Measurements from ENCODE around the gene PITPNM2.

PITPNM2 gene

GRCh38 chr12:123151457-123152454, 866 bp upstream of the PITPNM2 start:
- in situ Hi-C loops (cut with MboI; ENCODE audit: low sequenced_read_pairs): no loop called here
- DNase-seq (ENCODE audit: low spot score in 2 of 2): peak in 1 of 2 experiments; percentile 39
- H3K4me3 ChIP-seq: peak overlapping the region; percentile 39
- peaks cover 10% of the 10 kb centered on the region for H3K36me3 ChIP-seq (replicated peaks)
- peaks cover 20% of the 10 kb centered on the region for H3K4me1 ChIP-seq
- no peaks in the 10 kb centered on the region for H3K27me3 ChIP-seq (ENCODE audit: low read depth)
- H3K9me3 ChIP-seq: no peaks in the 10 kb centered on the region

- H3K4me3 ChIP-seq: peak overlapping the region; percentile 57
- DNase-seq (ENCODE audit: low spot score in 2 of 2): peak in 1 of 2 experiments; percentile 62
- no peaks in the 10 kb centered on the region for H3K9me3 ChIP-seq
- in situ Hi-C loops (cut with MboI; ENCODE audit: low sequenced_read_pairs): no loop called here
- H3K27me3 ChIP-seq (ENCODE audit: low read depth): no peaks in the 10 kb centered on the region
- H3K4me1 ChIP-seq: peaks cover 14% of the 10 kb centered on the region
- H3K36me3 ChIP-seq (replicated peaks): peaks cover 1% of the 10 kb centered on the region
These were observed 581 bp downstream of the PITPNM2 start for GRCh38 chr12:123150275-123150743.

GRCh38 chr12:123149501-123150274, 1.2 kb downstream of the PITPNM2 start:
- in situ Hi-C loops (cut with MboI; ENCODE audit: low sequenced_read_pairs): no loop called here
- H3K36me3 ChIP-seq (replicated peaks): no peaks in the 10 kb centered on the region
- DNase-seq (ENCODE audit: low spot score in 2 of 2): peak in 1 of 2 experiments; percentile 22
- H3K27me3 ChIP-seq (ENCODE audit: low read depth): no peaks in the 10 kb centered on the region
- H3K4me3 ChIP-seq: peak overlapping the region; percentile 57
- no peaks in the 10 kb centered on the region for H3K9me3 ChIP-seq
- H3K4me1 ChIP-seq: peaks cover 14% of the 10 kb centered on the region

- Histone ChIP-seq H3K4me3 (no peak overlapping the region), H3K4me1 (peaks cover 9% of the 10 kb centered on the region), H3K27me3 (ENCODE audit: low read depth) (no peaks in the 10 kb centered on the region), H3K9me3 (no peaks in the 10 kb centered on the region), H3K36me3 (replicated peaks) (no peaks in the 10 kb centered on the region)
- in situ Hi-C loops (cut with MboI; ENCODE audit: low sequenced_read_pairs): no loop called here
- no peak for DNase-seq (ENCODE audit: low spot score in 2 of 2)
These were observed 1.8 kb downstream of the PITPNM2 start for GRCh38 chr12:123149088-123149487.

- Histone ChIP-seq H3K9me3 (no peaks in the 10 kb centered on the region), H3K27me3 (ENCODE audit: low read depth) (no peaks in the 10 kb centered on the region), H3K4me3 (no peak overlapping the region), H3K36me3 (replicated peaks) (no peaks in the 10 kb centered on the region), H3K4me1 (0 out of 2 replicates have a peak, but pooled peaks cover 5% of the 10 kb centered on the region)
- in situ Hi-C loops (cut with MboI; ENCODE audit: low sequenced_read_pairs): no loop called here
- no peak for DNase-seq (ENCODE audit: low spot score in 2 of 2)
These were observed 2.2 kb downstream of the PITPNM2 start for GRCh38 chr12:123148655-123149054.

- H3K9me3 ChIP-seq: no peaks in the 10 kb centered on the region
- H3K27me3 ChIP-seq (ENCODE audit: low read depth): no peaks in the 10 kb centered on the region
- in situ Hi-C loops (cut with MboI; ENCODE audit: low sequenced_read_pairs): no loop called here
- H3K36me3 ChIP-seq (replicated peaks): no peaks in the 10 kb centered on the region
- peaks cover 6% of the 10 kb centered on the region for H3K4me1 ChIP-seq
- no peak for DNase-seq (ENCODE audit: low spot score in 2 of 2)
- no peak overlapping the region for H3K4me3 ChIP-seq
These were observed 2.7 kb downstream of the PITPNM2 start for GRCh38 chr12:123148223-123148622.

- in situ Hi-C loops (cut with MboI; ENCODE audit: low sequenced_read_pairs): no loop called here
- Histone ChIP-seq H3K36me3 (replicated peaks) (no peaks in the 10 kb centered on the region), H3K4me3 (no peak overlapping the region), H3K27me3 (ENCODE audit: low read depth) (no peaks in the 10 kb centered on the region), H3K4me1 (peaks cover 36% of the 10 kb centered on the region), H3K9me3 (no peaks in the 10 kb centered on the region)
- no peak for DNase-seq (ENCODE audit: low spot score in 2 of 2)
These were observed 5.7 kb downstream of the PITPNM2 start for GRCh38 chr12:123145211-123145610.

GRCh38 chr12:123143736-123144461, 7.0 kb downstream of the PITPNM2 start:
- DNase-seq (ENCODE audit: low spot score in 2 of 2): no peak

GRCh38 chr12:123142921-123143735, 7.8 kb downstream of the PITPNM2 start:
- Histone ChIP-seq H3K27me3 (ENCODE audit: low read depth) (no peaks in the 10 kb centered on the region), H3K4me1 (peaks cover 35% of the 10 kb centered on the region), H3K36me3 (replicated peaks) (no peaks in the 10 kb centered on the region), H3K9me3 (no peaks in the 10 kb centered on the region), H3K4me3 (no peak overlapping the region)
- DNase-seq (ENCODE audit: low spot score in 2 of 2): peak in 1 of 2 experiments; percentile 71
- in situ Hi-C loops (cut with MboI; ENCODE audit: low sequenced_read_pairs): no loop called here

More at GRCh38 chr12:123143736-123144461, 7.0 kb downstream of the PITPNM2 start:
- Histone ChIP-seq H3K27me3 (ENCODE audit: low read depth) (no peaks in the 10 kb centered on the region), H3K4me1 (peaks cover 35% of the 10 kb centered on the region), H3K9me3 (no peaks in the 10 kb centered on the region), H3K4me3 (no peak overlapping the region), H3K36me3 (replicated peaks) (no peaks in the 10 kb centered on the region)
- in situ Hi-C loops (cut with MboI; ENCODE audit: low sequenced_read_pairs): no loop called here

- in situ Hi-C loops (cut with MboI; ENCODE audit: low sequenced_read_pairs): no loop called here
- H3K9me3 ChIP-seq: no peaks in the 10 kb centered on the region
- no peaks in the 10 kb centered on the region for H3K27me3 ChIP-seq (ENCODE audit: low read depth)
- DNase-seq (ENCODE audit: low spot score in 2 of 2): no peak
- H3K4me3 ChIP-seq: no peak overlapping the region
- H3K36me3 ChIP-seq (replicated peaks): no peaks in the 10 kb centered on the region
- H3K4me1 ChIP-seq: peaks cover 35% of the 10 kb centered on the region
These were observed 8.4 kb downstream of the PITPNM2 start for GRCh38 chr12:123142518-123142840.

GRCh38 chr12:123141615-123142517, 9.0 kb downstream of the PITPNM2 start:
- peaks cover 35% of the 10 kb centered on the region for H3K4me1 ChIP-seq
- in situ Hi-C loops (cut with MboI; ENCODE audit: low sequenced_read_pairs): no loop called here
- peak; percentile 64 to 74 for DNase-seq (ENCODE audit: low spot score in 2 of 2)
- H3K27me3 ChIP-seq (ENCODE audit: low read depth): no peaks in the 10 kb centered on the region
- no peaks in the 10 kb centered on the region for H3K9me3 ChIP-seq
- no peaks in the 10 kb centered on the region for H3K36me3 ChIP-seq (replicated peaks)
- no peak overlapping the region for H3K4me3 ChIP-seq
